SK-N-SH (cell line): Measurements from ENCODE around the gene DYNLT1. TPM values are rescaled to one million over a fixed set of nuclear protein-coding genes. Genes with fewer than 3 reads are reported as not detected.

Source experiments
- CTCF ChIA-PET: fragments of 300-600, 350-600 bp; formaldehyde crosslinking; extraction: SDS; loops from one replicate; lab custom pipeline; 2021; lab: Yijun Ruan, JAX
- POLR2A ChIA-PET: fragments of 350-600 bp; sonication (Branson Sonifier 250); formaldehyde crosslinking; extraction: SDS; loops from one replicate; lab custom pipeline; 2020; ENCODE audit warnings: antibody characterized with exemption, inconsistent platforms; lab: Yijun Ruan, JAX
- DNase-seq: peaks from one replicate; pipeline ENCODE4 v3.0.0; 2012
- H2AFZ ChIP-seq: fragments of 200-600 bp; sonication (generic); 2 replicates; pipeline ENCODE4 v1.8.1; 2016; ENCODE audit warnings: antibody characterized with exemption, mild to moderate bottlenecking, low read depth
- H3F3A ChIP-seq: fragments of 200-600 bp; sonication (generic); replicated peaks from 2 replicates; pipeline ENCODE3; 2016; ENCODE audit warnings: antibody characterized with exemption, mild to moderate bottlenecking; ENCODE audit not compliant: insufficient read depth
- H3K27ac ChIP-seq, 2 experiments: fragments of 200-500 bp in 1 of 2; fragments of 200-600 bp in 1 of 2; sonication (Bioruptor generic) in 1 of 2; sonication (generic), shearing (Covaris generic) in 1 of 2; 2 replicates each; pipeline versions ENCODE4 v1.5.1 to v1.6.1; 2014 to 2016; ENCODE audit warnings: low read depth in 2 of 2, inconsistent platforms in 1 of 2, low read length in 1 of 2, mild to moderate bottlenecking in 1 of 2, mixed read lengths in 1 of 2
- H3K27me3 ChIP-seq: fragments of 200-600 bp; sonication (generic), shearing (Covaris generic); 2 replicates; pipeline ENCODE4 v1.6.1; 2016; ENCODE audit warnings: mixed run types; ENCODE audit not compliant: insufficient read depth
- H3K36me3 ChIP-seq, 2 experiments: fragments of 200-500 bp in 1 of 2; fragments of 200-600 bp in 1 of 2; sonication (Bioruptor generic) in 1 of 2; sonication (generic) in 1 of 2; replicated peaks in 1 of 2; 2 replicates each; pipeline versions ENCODE3 to v1.5.1; 2014 to 2016; ENCODE audit warnings: low read length in 1 of 2, mild to moderate bottlenecking in 1 of 2; ENCODE audit not compliant: insufficient read depth in 2 of 2, control insufficient read depth in 1 of 2
- H3K4me1 ChIP-seq, 2 experiments: fragments of 200-500 bp in 1 of 2; fragments of 200-600 bp in 1 of 2; sonication (Bioruptor generic) in 1 of 2; sonication (generic), shearing (Covaris generic) in 1 of 2; 2 replicates each; pipeline versions ENCODE4 v1.5.1 to v1.6.1; 2014 to 2016; ENCODE audit warnings: low read depth in 1 of 2, low read length in 1 of 2, mixed run types in 1 of 2; ENCODE audit not compliant: insufficient read depth in 2 of 2, control insufficient read depth in 1 of 2
- H3K4me2 ChIP-seq: fragments of 200-600 bp; sonication (generic), shearing (Covaris generic); 2 replicates; pipeline ENCODE4 v1.6.1; 2017; ENCODE audit warnings: mixed run types
- H3K4me3 ChIP-seq, 2 experiments: fragments of 200-500 bp in 1 of 2; fragments of 200-600 bp in 1 of 2; sonication (Bioruptor generic) in 1 of 2; sonication (generic), shearing (Covaris generic) in 1 of 2; 2 replicates each; pipeline versions ENCODE4 v1.5.1 to v1.8.1; 2014 to 2016; ENCODE audit warnings: low read depth in 2 of 2, inconsistent platforms in 1 of 2, low read length in 1 of 2, mild to moderate bottlenecking in 1 of 2, mixed read lengths in 1 of 2, moderate library complexity in 1 of 2
- H3K79me2 ChIP-seq: fragments of 200-600 bp; sonication (generic); 2 replicates; pipeline ENCODE4 v1.8.1; 2017; ENCODE audit warnings: mild to moderate bottlenecking; ENCODE audit not compliant: insufficient read depth
- H3K9ac ChIP-seq: fragments of 200-600 bp; sonication (generic); 2 replicates; pipeline ENCODE4 v1.6.1; 2017; ENCODE audit warnings: mixed run types
- H3K9me2 ChIP-seq: fragments of 200-600 bp; sonication (generic); 2 replicates; pipeline ENCODE4 v1.6.1; 2017; ENCODE audit warnings: mixed run types
- H3K9me3 ChIP-seq: fragments of 200-600 bp; sonication (generic); 2 replicates; pipeline ENCODE4 v1.6.1; 2017; ENCODE audit warnings: mixed run types, mild to moderate bottlenecking, moderate library complexity
- H4K20me1 ChIP-seq: fragments of 200-600 bp; sonication (generic); 2 replicates; pipeline ENCODE4 v1.6.1; 2017; ENCODE audit warnings: mild to moderate bottlenecking, mixed run types; ENCODE audit not compliant: insufficient read depth
- GABPA ChIP-seq: IDR thresholded peaks from 2 replicates; pipeline ENCODE4 v1.4.0; 2012; ENCODE audit warnings: low read depth, mild to moderate bottlenecking
- JUND ChIP-seq: IDR thresholded peaks from 2 replicates; pipeline ENCODE4 v1.4.0; 2012
- MEF2A ChIP-seq: IDR thresholded peaks from 2 replicates; pipeline ENCODE4 v1.4.0; 2012; ENCODE audit warnings: low read depth, borderline replicate concordance
- NRF1 ChIP-seq: IDR thresholded peaks from 2 replicates; pipeline ENCODE4 v1.6.1; 2012; ENCODE audit warnings: low read depth, mild to moderate bottlenecking, low read length
- SIN3A ChIP-seq: IDR thresholded peaks from 2 replicates; pipeline ENCODE4 v1.6.1; 2012; ENCODE audit warnings: low read depth, mild to moderate bottlenecking, low read length, moderate library complexity, borderline replicate concordance
- TAF1 ChIP-seq: IDR thresholded peaks from 2 replicates; pipeline ENCODE4 v1.6.1; 2012; ENCODE audit warnings: low read depth, mild to moderate bottlenecking, low read length, moderate library complexity, borderline replicate concordance
- ZBTB33 ChIP-seq: IDR thresholded peaks from 2 replicates; pipeline ENCODE4 v1.4.0; 2012; ENCODE audit warnings: low read depth, borderline replicate concordance
- WGBS: methylation state at CpG from one replicate; pipeline ENCODE4 v1.1.6; 2017; ENCODE audit warnings: low lambda C conversion rate; 5-methylcytosine and 5-hydroxymethylcytosine counted together
- polyA plus RNA-seq, 3 experiments: library from polyadenylated mRNA; depleted of rRNA; stranded (reverse); fragments of >200 nt; gene quantifications; 2 replicates each; pipeline ENCODE4 v1.2.3, GENCODE V29; 2012
- TF ChIP-seq, protein P1 (sequence below): IDR thresholded peaks from 2 replicates; pipeline ENCODE4 v1.4.0; 2012; ENCODE audit warnings: low read depth
- TF ChIP-seq, protein P2 (sequence below): IDR thresholded peaks from 2 replicates; pipeline ENCODE4 v1.4.0; 2012; ENCODE audit warnings: low read depth, borderline replicate concordance
- TF ChIP-seq, protein P3 (sequence below): fragments of 200-600 bp; sonication (generic); IDR thresholded peaks from 2 replicates; pipeline ENCODE4 v1.6.1; 2017; ENCODE audit warnings: antibody characterized with exemption, mild to moderate bottlenecking, moderate library complexity

Gene DYNLT1
- polyA plus RNA-seq, 1 of the 3 experiments (the other 2 are of a cell fraction), result 306 TPM

- no peak for TF ChIP-seq ZBTB33
Observed at GRCh38 chr6:158610319-158610968, 34.1 kb downstream of the DYNLT1 start (continued).

- CTCF ChIA-PET, result interaction anchor here (0.9 to 1.3 kb wide), 5 partner anchors 10 to 362 kb away, joined by 3 to 4 read pairs (median 4); no protein-coding TSS in a partner anchor
- no peaks in the 10 kb centered on the region for H3K79me2 ChIP-seq
- no peaks in the 10 kb centered on the region for H3K27me3 ChIP-seq
- H3F3A ChIP-seq, result no peaks in the 10 kb centered on the region
- peaks cover 0 to 14% of the 10 kb centered on the region in 2 experiments; a peak in 2 of 4 replicates for H3K4me1 ChIP-seq
- no peak for DNase-seq
- no peak overlapping the region for H3K4me3 ChIP-seq
- no peak overlapping the region for H3K4me2 ChIP-seq
- 92% methylated on average over 9 of the region's 13 CpGs for WGBS
- H3K27ac ChIP-seq, result no peak overlapping the region
- H3K9ac ChIP-seq, result no peak overlapping the region
- H3K9me3 ChIP-seq, result no peaks in the 10 kb centered on the region
- H3K36me3 ChIP-seq, result peaks cover 50 to 64% of the 10 kb centered on the region in 2 experiments
- H4K20me1 ChIP-seq, result no peaks in the 10 kb centered on the region
- H2AFZ ChIP-seq, result no peak overlapping the region
- TF ChIP-seq SIN3A, result no peak
- TF ChIP-seq, protein P1, sequence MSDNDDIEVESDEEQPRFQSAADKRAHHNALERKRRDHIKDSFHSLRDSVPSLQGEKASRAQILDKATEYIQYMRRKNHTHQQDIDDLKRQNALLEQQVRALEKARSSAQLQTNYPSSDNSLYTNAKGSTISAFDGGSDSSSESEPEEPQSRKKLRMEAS, result no peak
- TF ChIP-seq MEF2A, result no peak
- no peak for TF ChIP-seq NRF1
- TF ChIP-seq, protein P2, sequence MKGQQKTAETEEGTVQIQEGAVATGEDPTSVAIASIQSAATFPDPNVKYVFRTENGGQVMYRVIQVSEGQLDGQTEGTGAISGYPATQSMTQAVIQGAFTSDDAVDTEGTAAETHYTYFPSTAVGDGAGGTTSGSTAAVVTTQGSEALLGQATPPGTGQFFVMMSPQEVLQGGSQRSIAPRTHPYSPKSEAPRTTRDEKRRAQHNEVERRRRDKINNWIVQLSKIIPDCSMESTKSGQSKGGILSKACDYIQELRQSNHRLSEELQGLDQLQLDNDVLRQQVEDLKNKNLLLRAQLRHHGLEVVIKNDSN, result no peak
- TF ChIP-seq GABPA, result no peak
- no peak for TF ChIP-seq TAF1
- TF ChIP-seq JUND, result no peak
- TF ChIP-seq, protein P3, sequence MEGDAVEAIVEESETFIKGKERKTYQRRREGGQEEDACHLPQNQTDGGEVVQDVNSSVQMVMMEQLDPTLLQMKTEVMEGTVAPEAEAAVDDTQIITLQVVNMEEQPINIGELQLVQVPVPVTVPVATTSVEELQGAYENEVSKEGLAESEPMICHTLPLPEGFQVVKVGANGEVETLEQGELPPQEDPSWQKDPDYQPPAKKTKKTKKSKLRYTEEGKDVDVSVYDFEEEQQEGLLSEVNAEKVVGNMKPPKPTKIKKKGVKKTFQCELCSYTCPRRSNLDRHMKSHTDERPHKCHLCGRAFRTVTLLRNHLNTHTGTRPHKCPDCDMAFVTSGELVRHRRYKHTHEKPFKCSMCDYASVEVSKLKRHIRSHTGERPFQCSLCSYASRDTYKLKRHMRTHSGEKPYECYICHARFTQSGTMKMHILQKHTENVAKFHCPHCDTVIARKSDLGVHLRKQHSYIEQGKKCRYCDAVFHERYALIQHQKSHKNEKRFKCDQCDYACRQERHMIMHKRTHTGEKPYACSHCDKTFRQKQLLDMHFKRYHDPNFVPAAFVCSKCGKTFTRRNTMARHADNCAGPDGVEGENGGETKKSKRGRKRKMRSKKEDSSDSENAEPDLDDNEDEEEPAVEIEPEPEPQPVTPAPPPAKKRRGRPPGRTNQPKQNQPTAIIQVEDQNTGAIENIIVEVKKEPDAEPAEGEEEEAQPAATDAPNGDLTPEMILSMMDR, result no peak
- POLR2A ChIA-PET, result no interaction called here
- no peaks in the 10 kb centered on the region for H3K9me2 ChIP-seq
Observed at GRCh38 chr6:158609455-158610155, 34.9 kb downstream of the DYNLT1 start.
